Iris pigment epithelial cell (primary cell): Measurements from ENCODE around the gene SAG.
"Not testable (repeated sequence)": the region's sequence is repeated elsewhere in the genome, so short reads cannot be mapped to it uniquely, and the experiment has no call there.

ENCODE experiments used
- DNase-seq: peaks from one replicate; pipeline ENCODE4 v3.0.0-alpha.2; 2011; ENCODE audit warnings: low read depth

Gene SAG

DNA sequence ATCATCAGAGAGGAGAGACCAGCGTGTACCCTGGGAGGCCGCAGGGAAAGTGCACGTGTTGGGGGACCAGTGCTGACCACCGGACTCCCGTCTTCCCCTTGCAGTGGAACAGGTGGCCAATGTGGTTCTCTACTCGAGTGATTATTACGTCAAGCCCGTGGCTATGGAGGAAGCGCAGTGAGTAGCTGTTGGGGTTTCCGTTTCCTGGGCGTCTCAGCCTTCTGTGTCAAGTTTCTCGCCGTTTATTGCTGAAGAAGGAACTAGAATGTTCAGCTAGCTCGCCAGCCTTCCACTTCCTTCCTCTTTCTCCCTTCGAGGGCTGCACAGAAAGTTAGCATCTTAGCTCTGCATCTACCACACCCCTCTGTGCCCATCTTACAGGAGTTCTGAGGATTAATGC lies 23.9 kb downstream of the SAG start:
- DNase-seq = no peak

DNA sequence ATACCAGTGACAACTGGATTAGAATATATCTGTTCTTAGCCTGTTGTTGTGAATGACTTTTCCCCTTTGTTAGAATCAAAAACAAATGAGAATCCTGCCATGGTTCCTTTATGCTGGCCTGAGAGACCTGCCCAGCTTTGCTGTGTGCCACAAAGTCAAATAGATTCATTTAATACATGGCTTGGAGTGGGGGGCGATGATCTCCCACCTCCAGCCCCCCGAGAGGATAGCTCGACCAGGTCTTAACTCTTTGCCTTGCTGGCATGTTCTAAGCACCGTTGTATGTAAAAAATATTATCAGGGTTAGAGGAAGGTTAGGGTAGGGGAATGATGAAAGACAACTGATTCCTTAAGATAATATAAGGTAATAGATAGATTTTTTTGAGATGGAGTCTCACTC lies 24.5 kb downstream of the SAG start:
- DNase-seq = no peak

DNA sequence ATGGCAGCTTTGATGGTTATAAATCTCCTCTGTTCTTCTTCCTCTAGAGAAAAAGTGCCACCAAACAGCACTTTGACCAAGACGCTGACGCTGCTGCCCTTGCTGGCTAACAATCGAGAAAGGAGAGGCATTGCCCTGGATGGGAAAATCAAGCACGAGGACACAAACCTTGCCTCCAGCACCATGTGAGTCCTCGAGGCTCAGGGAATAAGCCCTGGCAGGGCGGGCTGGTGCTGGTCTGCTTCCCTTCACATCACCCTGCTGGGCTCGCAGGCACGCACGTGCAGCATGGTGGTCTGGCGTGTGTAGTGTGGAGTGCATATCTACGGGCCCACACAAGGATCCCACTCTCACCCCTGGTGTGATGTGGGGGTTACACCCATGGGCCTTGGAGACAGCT lies 27.3 kb downstream of the SAG start:
- DNase-seq = no peak

DNA sequence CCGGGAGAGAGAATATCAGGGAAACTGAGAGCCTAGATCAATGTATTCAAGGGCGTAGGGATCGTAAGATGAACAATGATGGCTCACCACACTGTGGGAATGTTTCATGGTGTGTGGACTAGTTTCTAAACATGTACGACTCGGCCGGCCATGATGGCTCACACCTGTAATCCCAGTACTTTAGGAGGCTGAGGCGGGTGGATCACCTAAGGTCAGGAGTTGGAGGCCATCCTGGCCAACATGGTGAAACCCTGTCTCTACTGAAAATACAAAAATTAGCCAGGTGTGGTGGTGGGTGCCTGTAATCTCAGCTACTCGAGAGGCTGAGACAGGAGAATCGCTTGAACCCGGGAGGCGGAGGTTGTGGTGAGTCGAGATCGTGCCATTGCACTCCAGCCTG lies 28.5 kb downstream of the SAG start:
- DNase-seq = not testable (repeated sequence)

DNA sequence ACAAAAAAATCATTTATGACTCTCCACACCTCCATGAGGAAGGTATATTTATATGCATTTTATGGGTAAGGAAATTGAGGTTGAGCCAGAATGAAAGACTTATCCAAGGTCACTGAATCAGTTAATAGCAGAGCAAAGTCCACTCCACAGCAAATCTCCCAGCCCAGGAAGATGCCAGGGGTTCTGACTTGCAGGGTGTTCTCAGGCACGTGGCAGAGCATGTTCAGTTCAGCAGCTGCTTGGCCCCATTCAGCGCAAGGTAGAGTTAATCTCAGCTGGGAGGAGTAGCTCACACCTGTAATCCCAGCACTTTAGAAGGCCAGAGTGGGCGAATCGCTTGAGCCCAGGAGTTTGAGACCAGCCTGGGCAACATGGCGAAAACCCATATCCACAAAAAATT lies 28.9 kb downstream of the SAG start:
- no peak for DNase-seq

GRCh38 chr2:233338046-233338445 lies 30.4 kb downstream of the SAG start:
- no peak for DNase-seq

DNA sequence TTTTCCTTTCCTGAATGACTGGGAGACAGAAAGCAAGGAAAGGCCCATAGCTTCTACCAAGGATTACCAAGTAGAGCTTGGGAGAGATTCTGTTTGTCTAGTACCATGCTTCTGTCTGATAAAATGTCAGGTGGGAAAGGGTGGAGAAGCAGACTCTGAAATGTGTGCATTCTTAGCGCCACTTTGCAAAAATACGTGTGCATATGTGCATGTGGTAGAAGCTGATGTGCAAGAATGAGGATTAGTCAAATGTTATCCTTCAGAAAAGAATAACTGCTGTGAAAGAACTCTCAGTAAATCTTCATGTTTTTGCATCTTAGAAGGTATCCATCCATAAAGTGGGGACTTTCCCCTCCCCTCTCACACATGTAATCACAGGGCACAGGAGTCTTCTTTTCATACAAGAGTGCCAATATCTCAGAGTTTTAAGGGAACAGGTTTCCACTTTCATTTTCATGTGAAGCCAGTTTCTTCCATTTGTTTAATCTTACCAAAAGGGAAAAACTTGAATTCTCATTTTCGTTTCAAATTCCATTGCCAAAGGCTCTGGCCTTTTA lies 31.3 kb downstream of the SAG start:
- DNase-seq = no peak

GRCh38 chr2:233339427-233339826 lies 31.8 kb downstream of the SAG start:
- no peak for DNase-seq

DNA sequence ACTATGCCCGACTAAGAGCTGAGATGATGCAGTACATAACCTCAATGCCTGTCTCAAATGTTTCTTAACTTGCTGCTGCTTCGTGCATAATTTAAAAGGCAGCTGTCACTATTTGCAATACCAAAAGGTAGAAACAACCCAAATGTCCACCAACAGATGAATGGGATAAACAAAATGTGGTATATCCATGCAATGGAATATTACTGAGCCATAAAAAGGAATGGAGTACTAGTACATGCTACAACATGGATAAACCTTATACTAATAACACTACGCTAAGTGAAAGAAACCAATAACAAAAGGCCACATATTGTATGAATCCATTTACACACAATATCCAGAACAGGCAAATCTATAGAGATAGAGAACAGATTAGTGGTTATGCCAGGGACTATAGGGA lies 33.7 kb downstream of the SAG start:
- DNase-seq = no peak

GRCh38 chr2:233342301-233342700 lies 34.7 kb downstream of the SAG start:
- no peak for DNase-seq

GRCh38 chr2:233343171-233343705 lies 35.6 kb downstream of the SAG start:
- no peak for DNase-seq

GRCh38 chr2:233346376-233346775 lies 38.8 kb downstream of the SAG start:
- DNase-seq = no peak

DNA sequence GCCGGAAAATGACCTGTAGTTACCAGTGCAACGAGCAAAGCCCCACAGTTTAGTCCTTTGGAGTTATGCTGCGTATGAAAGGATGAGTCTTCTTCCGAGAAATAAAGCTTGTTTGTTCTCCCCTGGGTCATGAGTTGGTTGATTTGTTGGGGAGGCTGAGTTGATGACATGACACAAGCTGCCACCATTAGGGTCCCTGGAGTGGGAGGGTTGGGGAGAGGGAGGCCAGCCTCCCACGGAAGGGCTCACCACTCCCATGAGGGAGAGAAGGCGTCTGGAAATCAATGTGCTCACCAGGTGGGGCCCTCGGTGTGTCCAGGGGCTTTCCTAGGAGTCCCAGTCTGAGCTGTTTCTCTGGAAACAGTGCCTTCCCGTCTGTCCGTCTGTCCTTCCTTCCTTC lies 39.3 kb downstream of the SAG start:
- DNase-seq = no peak

DNA sequence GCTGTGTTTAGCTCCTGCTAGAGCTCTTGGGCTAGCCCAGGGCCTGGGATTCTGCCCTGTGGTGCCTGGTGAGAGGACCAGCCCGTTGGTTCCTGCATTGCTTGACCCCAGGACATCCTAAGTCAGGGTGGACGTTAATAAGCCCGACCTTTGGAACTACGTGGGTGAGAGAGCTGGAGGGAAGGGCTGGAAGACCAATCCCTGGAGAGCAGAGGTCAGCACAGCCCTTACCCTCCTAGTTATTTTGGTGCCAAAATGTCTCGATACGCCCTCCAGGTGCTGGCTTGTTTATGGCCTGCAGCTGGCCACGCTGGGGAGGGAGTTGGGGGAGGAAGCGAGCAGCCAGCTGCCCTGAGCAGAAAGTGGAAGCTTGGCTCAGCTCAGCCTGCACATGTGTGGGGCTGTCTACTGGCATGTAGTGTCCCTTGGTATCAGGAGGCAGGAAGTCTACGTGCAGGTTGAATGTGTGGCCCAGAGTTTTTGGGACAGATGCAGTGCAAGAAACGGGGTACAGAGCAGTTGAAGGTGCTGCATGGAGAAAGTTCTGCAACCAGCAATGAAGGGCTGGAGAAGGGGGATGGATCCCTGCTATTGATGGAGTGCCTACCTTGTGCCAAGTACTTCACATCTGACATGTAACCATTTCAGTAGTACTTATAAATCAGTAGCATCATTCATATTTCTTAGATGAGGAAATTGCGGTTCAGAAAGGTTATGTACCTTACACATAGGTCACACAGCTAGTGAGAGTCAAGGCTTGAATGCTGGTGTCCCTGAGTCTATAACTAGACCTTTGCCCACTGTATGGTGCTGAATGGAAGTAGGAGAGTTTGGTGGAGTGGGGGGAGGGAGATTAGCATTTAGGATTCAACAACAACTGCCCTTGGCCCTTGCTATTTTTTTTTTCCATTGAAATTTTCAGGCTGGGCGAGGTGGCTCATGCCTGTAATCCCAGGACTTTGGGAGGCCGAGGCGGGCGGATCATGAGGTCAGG lies 41.7 kb downstream of the SAG start:
- no peak for DNase-seq

GRCh38 chr2:233350708-233351107 lies 43.1 kb downstream of the SAG start:
- DNase-seq = peak; percentile 87

DNA sequence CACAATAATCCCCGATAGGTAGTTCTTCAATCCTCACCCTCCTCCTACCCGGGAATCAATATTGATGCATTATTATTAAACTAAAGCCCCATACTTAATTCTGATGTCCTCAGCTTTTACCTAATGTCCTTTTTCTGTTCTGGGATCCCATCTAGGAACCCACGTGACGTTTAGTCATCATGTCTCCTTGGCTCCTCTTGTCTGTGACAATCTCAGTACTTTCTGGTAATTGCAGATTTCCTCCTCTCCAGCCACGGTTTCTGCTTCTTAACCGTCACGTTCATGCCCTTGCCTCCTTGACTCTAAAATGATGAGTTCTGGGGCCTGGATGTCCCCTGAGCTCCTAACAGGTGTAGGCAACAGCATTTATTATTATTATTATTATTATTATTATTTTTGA lies 43.8 kb downstream of the SAG start:
- no peak for DNase-seq

DNA sequence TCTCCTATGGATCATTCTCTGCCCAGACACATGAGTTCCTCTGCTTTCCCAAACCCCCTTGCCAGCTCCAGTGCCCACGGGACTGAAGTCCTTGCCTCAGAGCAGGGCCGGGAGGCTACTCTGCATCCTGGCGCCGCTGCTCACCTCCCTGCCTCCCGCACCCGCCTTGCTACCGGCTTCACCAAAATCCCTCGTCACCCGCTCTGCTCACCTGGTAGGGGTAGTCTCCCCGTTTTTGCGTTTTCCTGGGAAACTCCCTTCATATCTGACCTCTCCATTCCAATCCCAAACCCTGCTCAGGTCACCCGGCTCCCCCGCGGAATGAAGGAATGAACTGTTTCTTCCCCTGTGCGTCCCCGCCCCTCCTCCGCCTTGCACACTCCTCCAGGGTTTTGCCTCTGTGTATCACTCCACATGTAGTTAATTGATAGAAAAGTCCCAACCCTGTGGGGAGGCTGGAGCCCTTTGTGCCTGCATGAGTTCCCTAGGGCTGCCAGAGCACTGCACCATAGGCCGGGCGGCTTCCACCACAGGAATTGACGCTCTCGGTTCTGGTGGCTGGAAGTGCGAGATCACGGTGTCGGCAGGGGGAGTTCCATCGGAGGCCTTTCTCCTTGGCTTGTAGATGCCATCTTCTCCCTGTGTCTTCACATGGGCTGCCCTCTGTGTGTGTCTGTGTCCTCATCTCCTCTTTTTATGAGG lies 44.7 kb downstream of the SAG start:
- no peak for DNase-seq

DNA sequence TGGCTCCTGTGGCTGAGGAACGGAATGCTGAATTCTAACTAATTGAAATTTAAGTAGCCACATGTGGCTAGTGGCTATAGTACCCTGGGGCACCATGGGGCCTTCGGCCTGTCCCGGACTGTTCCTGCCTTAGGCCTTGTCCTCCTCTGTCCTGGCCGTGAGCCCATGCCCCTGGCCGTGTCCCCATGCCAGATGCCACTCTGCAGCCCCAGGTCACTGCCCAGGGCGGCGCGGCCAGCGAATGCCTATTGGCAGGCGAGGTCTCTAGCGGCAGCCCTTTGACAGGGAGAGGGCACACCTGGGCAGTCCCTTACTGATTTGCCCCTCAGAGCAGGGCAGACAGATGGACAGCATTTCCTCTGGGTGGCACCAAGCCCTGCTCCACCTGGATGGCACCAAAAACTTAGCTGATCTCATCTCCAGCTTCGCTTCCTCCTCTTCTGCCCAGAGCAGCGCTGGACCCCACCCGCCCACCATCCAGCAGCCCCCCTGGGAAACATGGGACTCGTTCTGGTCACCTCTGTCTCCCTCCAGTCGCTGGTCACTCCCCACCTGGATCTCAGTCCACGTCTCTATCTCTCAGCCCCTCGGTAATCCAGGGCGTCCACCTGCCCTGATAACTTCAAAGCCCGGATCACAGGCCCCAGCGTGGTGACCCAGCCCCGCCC lies 45.6 kb downstream of the SAG start:
- no peak for DNase-seq

GRCh38 chr2:233353769-233354499 lies 46.3 kb downstream of the SAG start, which contains the start of gene DGKD:
Gene DGKD, plus strand, starts transcription at chr2:233354494. Its CDS starts 25 bp downstream, at chr2:233354519.
- DNase-seq = peak; percentile 36

GRCh38 chr2:233354500-233354924 lies 46.9 kb downstream of the SAG start:
- DNase-seq = no peak

DNA sequence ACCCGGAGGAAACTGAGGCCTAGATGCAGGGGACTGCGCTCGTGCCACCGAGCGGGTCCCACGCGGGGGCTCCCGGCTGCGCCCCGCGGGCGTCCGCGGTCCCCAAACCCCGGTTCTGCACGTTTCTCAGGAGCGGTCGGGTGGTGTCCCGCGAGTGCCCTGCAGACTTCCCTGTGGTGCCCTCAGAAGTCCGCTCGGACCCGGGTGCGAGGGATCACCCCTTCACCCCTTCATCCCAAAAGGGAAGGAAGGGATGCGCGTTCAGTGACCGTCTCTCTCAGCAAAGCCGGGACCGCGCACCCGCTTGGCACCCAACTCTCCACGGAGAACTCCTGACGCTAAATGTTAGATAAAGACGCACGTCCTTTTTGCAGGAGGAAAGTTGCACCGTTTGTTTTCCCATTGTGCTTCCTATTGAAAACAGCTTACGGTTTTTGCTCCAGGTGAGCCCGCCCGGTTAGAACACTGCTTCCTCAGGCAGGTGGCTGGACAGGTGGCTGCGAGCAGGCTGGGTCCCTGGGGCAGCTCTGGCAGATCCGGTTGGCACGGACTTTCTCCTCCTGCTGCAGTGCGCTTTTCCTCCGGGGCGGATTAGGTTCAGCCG lies 47.5 kb downstream of the SAG start:
- DNase-seq = peak; percentile 26
